ENCODE data around the gene MRTFB. TPM values are rescaled to one million over a fixed set of nuclear protein-coding genes. Genes with fewer than 3 reads are reported as not detected.
A peak's percentile ranks its signal among the peaks of the same experiment; 100 is the strongest.

Gene MRTFB
- total and polyA plus RNA-seq, 2 of the 13 experiments (the other 11 are each of a cell fraction or from before 2014, with no cell fraction given): 11.4 to 14.0 TPM

- TF ChIP-seq CEBPB (IDR thresholded peaks at IDR 0.05; ENCODE audit: borderline replicate concordance, low read depth, low read length): peak; percentile 100
- TF ChIP-seq ZNF629 (CRISPR knock-in tag; conservative IDR thresholded peaks at IDR 0.05): peak; percentile 34; the same call in 1 of the 2 replicates
- peak; percentile 72 for TF ChIP-seq SMYD3 (CRISPR knock-in tag; IDR thresholded peaks at IDR 0.05)
- 0 out of 2 replicates have a peak, but pooled peaks have one; percentile 45 for TF ChIP-seq TOPORS (CRISPR knock-in tag; IDR thresholded peaks at IDR 0.05)
- TF ChIP-seq MTF2 (CRISPR knock-in tag; IDR thresholded peaks at IDR 0.05; ENCODE audit: borderline replicate concordance): peak; percentile 87; the same call in 1 of the 2 replicates
- TF ChIP-seq MIER2 (CRISPR knock-in tag; IDR thresholded peaks at IDR 0.05): no peak
- peak; percentile 51 for TF ChIP-seq DMAP1 (CRISPR knock-in tag; IDR thresholded peaks at IDR 0.05)
- no peak for TF ChIP-seq DNMT1 (CRISPR knock-in tag; IDR thresholded peaks at IDR 0.05)
- TF ChIP-seq PATZ1 (CRISPR knock-in tag; IDR thresholded peaks at IDR 0.05): peak; percentile 52
- TF ChIP-seq TBL1XR1 (IDR thresholded peaks at IDR 0.05; ENCODE audit: borderline replicate concordance, low read length, partially characterized antibody): peak; percentile 63
- peak; percentile 97 for TF ChIP-seq ATF7 (IDR thresholded peaks at IDR 0.05)
- peak; percentile 98; the same call in 1 of the 2 replicates for TF ChIP-seq ATF7 (CRISPR knock-in tag; IDR thresholded peaks at IDR 0.05)
- peak; percentile 99 for TF ChIP-seq CHD4 (IDR thresholded peaks at IDR 0.05; ENCODE audit: borderline replicate concordance, low read length)
- TF ChIP-seq SIX1 (CRISPR knock-in tag; IDR thresholded peaks at IDR 0.05; ENCODE audit: borderline replicate concordance): peak; percentile 66; the same call in 1 of the 2 replicates
- peak; percentile 21; the same call in 1 of the 2 replicates for TF ChIP-seq STAG1 (CRISPR knock-in tag; IDR thresholded peaks at IDR 0.05)
- TF ChIP-seq NFE2L2 (IDR thresholded peaks at IDR 0.05; ENCODE audit: low read length): no peak
- TF ChIP-seq ZBTB43 (CRISPR knock-in tag; conservative IDR thresholded peaks at IDR 0.05): peak; percentile 88; the same call in 1 of the 2 replicates
- TF ChIP-seq TCF12 (IDR thresholded peaks at IDR 0.05): no peak
- peak; percentile 73; the same call in 1 of the 2 replicates for TF ChIP-seq TCF12 (CRISPR knock-in tag; IDR thresholded peaks at IDR 0.05)
- TF ChIP-seq, protein P1, sequence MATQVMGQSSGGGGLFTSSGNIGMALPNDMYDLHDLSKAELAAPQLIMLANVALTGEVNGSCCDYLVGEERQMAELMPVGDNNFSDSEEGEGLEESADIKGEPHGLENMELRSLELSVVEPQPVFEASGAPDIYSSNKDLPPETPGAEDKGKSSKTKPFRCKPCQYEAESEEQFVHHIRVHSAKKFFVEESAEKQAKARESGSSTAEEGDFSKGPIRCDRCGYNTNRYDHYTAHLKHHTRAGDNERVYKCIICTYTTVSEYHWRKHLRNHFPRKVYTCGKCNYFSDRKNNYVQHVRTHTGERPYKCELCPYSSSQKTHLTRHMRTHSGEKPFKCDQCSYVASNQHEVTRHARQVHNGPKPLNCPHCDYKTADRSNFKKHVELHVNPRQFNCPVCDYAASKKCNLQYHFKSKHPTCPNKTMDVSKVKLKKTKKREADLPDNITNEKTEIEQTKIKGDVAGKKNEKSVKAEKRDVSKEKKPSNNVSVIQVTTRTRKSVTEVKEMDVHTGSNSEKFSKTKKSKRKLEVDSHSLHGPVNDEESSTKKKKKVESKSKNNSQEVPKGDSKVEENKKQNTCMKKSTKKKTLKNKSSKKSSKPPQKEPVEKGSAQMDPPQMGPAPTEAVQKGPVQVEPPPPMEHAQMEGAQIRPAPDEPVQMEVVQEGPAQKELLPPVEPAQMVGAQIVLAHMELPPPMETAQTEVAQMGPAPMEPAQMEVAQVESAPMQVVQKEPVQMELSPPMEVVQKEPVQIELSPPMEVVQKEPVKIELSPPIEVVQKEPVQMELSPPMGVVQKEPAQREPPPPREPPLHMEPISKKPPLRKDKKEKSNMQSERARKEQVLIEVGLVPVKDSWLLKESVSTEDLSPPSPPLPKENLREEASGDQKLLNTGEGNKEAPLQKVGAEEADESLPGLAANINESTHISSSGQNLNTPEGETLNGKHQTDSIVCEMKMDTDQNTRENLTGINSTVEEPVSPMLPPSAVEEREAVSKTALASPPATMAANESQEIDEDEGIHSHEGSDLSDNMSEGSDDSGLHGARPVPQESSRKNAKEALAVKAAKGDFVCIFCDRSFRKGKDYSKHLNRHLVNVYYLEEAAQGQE (IDR thresholded peaks at IDR 0.05; ENCODE audit: borderline replicate concordance in 1 of 2, low read depth in 1 of 2, low read length in 2 of 2): 0 out of 4 replicates have a peak, but pooled peaks of 1 of the 2 experiments have one; percentile 33
- TF ChIP-seq KDM5A (IDR thresholded peaks at IDR 0.05; ENCODE audit: borderline replicate concordance, low read length): peak; percentile 56; the same call in 1 of the 2 replicates
- peak; percentile 52; the same call in 1 of the 2 replicates for TF ChIP-seq ZNF709 (CRISPR knock-in tag; IDR thresholded peaks at IDR 0.05)
- TF ChIP-seq MTF1 (CRISPR knock-in tag; IDR thresholded peaks at IDR 0.05): no peak
These were observed 17.1 kb downstream of the MRTFB start (continued) for GRCh38 chr16:14088155-14088753.

Data from HepG2 (cell line).